Memory B cell (primary cell): ENCODE data around the gene RAET1E.
A peak's percentile ranks its signal among the peaks of the same experiment; 100 is the strongest.
"Not testable (repeated sequence)": the region's sequence is repeated elsewhere in the genome, so short reads cannot be mapped to it uniquely, and the experiment has no call there.

Experiments
- ATAC-seq: fragments of 150-1000 bp; cut with Tn5 transposase; 2 replicates; pipeline ENCODE4 v1.10.0; 2021; ENCODE audit warnings: low read depth, mild to moderate bottlenecking, moderate library complexity
- DNase-seq, 2 donors: peaks; one replicate each; pipeline ENCODE4 v3.0.0; 2022; ENCODE audit warnings: low spot score in 2 of 2
- H3K27ac Mint-ChIP-seq: one replicate; pipeline ENCODE4 v1.8.0; 2022; ENCODE audit warnings: mild to moderate bottlenecking, moderate library complexity, mixed read lengths
- H3K27me3 Mint-ChIP-seq: one replicate; pipeline ENCODE4 v1.8.0; 2022; ENCODE audit warnings: mixed read lengths
- H3K36me3 Mint-ChIP-seq: one replicate; pipeline ENCODE4 v1.8.0; 2022; ENCODE audit warnings: mild to moderate bottlenecking, mixed read lengths
- H3K4me1 Mint-ChIP-seq: one replicate; pipeline ENCODE4 v1.8.0; 2022; ENCODE audit warnings: mixed read lengths
- H3K4me3 Mint-ChIP-seq: one replicate; pipeline ENCODE4 v1.8.0; 2022; ENCODE audit warnings: mild to moderate bottlenecking, moderate library complexity, mixed read lengths
- H3K9me3 Mint-ChIP-seq: one replicate; pipeline ENCODE4 v1.8.0; 2022; ENCODE audit warnings: mixed read lengths

The RAET1E gene

DNA sequence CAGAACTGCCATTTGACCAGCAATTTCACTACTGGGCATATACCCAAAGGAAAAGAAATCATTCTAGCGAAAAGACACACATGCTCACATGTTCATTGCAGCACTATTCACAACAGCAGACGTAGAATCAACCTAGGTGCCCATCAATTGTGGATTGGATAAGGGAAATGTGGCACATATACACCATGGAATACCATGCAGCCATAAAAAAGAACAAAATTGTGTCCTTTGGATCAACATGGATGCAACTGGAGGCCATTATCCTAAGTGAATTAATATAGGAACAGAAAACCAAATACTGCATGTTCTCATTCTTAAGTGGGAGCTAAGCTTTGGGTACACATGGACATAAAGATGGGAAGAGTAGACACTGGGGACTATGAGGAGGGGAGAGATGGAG, 16.1 kb downstream of the RAET1E start:
- Mint-ChIP-seq H3K4me3 (no peak overlapping the region), H3K27ac (no peak overlapping the region), H3K36me3 (no peaks in the 10 kb centered on the region), H3K27me3 (peaks cover 22% of the 10 kb centered on the region), H3K9me3 (no peaks in the 10 kb centered on the region), H3K4me1 (no peaks in the 10 kb centered on the region)
- DNase-seq (no peak), ATAC-seq (no peak)

DNA sequence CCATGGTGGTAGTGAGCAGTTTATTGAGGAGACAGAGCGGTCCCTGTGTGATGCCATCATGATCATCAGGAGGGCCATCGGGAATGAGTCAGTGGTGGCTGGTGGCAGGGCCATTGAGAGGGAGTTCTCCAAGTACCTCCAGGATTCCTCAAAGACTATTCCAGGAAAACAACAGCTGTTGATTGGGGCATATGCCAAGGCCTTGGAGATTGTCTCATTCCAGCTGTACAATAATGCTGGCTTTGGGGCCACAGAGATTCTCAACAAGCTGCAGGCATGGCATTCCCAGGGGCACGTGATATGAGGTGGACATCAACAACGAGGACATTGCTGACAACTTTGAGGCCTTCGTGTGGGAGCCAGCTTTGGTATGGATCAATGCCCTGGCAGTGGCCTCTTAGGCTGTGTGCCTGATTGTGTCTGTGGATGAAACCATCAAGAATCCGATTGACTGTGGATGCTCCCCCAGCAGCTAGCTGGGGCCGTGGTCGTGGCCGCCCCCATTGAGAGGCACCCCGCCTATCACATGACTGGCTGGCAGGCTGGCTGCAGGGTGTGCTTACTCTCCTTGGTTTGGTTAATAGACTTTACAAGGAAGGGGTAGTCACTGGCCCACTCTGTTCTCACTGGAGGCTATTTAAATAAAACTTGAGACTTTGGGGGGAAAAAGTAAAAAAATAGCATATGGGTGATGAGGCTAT, 16.7 kb downstream of the RAET1E start:
- Mint-ChIP-seq H3K36me3 (no peaks in the 10 kb centered on the region), H3K9me3 (no peaks in the 10 kb centered on the region), H3K27me3 (peaks cover 22% of the 10 kb centered on the region), H3K27ac (no peak overlapping the region), H3K4me1 (no peaks in the 10 kb centered on the region), H3K4me3 (no peak overlapping the region)
- no peak for DNase-seq
- no peak for ATAC-seq

DNA sequence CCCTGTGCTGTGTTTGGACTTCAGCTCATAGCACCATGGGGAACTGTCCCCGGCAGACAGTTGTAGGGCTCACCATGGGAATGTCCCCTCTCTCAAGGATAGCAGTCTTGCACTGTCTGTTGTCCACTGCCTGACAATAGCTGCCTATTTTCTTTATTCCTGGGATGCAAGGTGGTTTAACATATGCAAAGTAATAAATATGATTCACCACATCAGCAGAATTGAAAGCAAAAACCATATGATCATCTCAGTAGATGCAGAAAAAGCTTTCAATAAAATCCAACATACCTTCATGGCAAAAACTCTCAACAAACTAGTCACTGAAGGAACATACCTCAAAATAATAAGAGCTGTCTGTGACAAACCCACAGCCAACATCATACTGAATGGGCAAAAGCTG, 20.3 kb downstream of the RAET1E start:
- Mint-ChIP-seq H3K4me3 (no peak overlapping the region), H3K9me3 (no peaks in the 10 kb centered on the region), H3K4me1 (no peaks in the 10 kb centered on the region), H3K36me3 (no peaks in the 10 kb centered on the region), H3K27me3 (peaks cover 27% of the 10 kb centered on the region), H3K27ac (no peak overlapping the region)
- DNase-seq (no peak), ATAC-seq (no peak)

DNA sequence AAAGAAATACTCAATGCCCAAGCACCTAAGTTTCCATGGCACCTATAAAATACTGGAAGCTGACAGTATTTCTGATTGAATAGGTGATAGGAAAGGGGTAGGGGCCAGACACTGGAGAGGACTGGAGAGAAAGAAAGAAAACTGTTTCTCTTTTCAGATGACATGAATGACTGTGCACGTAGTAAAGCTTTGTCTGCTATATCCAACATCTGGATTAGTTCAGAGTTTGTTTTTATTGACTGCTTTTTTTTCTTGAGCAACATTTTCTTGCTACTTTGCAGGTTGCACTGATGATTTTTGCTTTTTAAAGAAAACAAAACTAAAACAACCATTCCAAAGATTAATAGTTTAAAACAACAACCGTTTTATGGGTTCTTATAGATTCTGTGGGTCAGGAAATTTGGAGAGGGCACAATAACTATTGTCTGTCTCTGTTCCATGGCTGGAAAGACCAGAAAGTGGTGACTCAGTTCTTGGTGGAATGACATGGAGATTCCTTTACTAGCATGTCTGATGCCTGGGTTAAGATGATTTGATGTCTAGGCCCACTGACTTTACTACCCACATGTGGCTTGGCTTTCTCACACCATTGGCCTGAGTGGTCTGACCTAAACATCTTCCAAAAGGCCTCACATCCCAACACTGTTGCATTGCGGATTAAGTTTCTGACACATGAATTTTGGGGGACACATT, 21.5 kb downstream of the RAET1E start:
- Mint-ChIP-seq H3K27ac (no peak overlapping the region), H3K4me3 (no peak overlapping the region), H3K4me1 (no peaks in the 10 kb centered on the region), H3K36me3 (no peaks in the 10 kb centered on the region), H3K9me3 (no peaks in the 10 kb centered on the region), H3K27me3 (peaks cover 26% of the 10 kb centered on the region)
- ATAC-seq, result no peak
- no peak for DNase-seq

DNA sequence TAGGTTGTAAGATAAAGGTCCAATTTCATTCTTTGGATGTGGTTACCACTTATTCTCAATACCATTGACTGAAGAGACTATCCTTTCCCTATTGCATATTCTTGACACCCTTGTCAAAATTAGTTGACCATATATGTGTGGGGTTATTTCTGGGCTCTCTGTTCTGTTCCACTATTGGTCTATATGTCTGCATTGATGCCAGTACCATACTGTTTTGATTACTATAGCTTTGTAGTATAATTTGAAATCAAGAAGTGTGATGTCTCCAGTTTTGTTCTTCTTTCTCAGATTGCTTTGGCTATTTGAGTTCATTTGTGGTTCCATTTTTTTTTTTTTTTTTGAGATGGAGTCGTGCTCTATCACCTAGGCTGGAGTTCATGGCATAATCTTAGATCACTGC, 25.7 kb downstream of the RAET1E start:
- Mint-ChIP-seq H3K4me3 (no peak overlapping the region), H3K36me3 (no peaks in the 10 kb centered on the region), H3K4me1 (peaks cover 3% of the 10 kb centered on the region), H3K9me3 (no peaks in the 10 kb centered on the region), H3K27ac (no peak overlapping the region), H3K27me3 (peaks cover 10% of the 10 kb centered on the region)
- ATAC-seq (no peak), DNase-seq (no peak)

DNA sequence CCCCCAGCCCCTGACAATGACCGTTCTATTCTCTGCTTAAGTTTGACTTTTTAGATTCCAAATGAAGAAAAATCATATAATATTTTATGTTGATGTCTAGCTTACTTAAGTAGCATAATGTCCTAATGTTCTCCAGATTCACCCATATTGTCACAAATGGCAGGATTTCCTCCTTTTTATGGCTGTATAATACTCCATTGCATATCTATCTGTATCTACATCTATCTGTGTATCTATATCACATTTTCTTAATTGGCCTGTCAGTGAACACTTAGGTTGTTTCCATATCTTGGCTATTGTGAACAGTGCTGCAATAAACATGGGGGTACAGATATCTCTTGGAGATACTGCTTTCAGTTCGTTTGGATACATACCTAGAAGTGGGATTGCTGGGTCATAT, 26.7 kb downstream of the RAET1E start:
- peaks cover 7% of the 10 kb centered on the region for H3K27me3 Mint-ChIP-seq

DNA sequence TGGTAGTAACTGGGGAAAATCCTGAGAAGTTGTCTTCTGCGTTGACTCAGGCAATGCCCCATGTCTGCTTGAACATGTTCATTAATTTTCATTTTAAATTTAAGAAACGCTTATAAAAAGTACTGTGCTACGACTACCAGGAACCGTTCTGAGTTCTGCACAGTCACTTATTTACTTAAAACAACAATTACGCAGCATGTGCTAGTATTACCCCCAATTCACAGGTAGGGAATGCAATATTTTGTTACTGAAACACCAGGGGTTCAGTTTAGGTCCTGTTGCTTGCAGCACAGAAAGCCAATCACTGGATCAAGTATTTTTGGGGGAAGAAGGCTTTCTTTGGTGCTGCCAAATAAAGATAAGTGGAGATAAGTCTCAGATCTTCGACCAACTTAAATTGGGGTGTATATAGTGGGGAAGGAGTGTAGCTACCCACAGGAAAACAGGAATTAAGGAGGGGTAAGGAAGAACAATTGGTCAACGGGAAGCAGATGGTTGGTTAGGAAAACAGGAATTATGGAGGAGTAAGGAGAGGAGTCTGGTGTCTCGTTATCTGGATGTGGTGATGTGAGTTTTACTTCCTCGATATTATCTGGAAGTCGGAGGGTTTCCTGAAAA, 28.5 kb downstream of the RAET1E start:
- Mint-ChIP-seq H3K4me1 (peaks cover 3% of the 10 kb centered on the region), H3K27ac (no peak overlapping the region), H3K27me3 (peaks cover 3% of the 10 kb centered on the region), H3K36me3 (no peaks in the 10 kb centered on the region), H3K9me3 (no peaks in the 10 kb centered on the region), H3K4me3 (no peak overlapping the region)
- ATAC-seq (no peak), DNase-seq (no peak)

More for the DNA sequence above, 26.7 kb downstream of the RAET1E start:
- no peak for ATAC-seq
- Mint-ChIP-seq H3K4me1 (peaks cover 3% of the 10 kb centered on the region), H3K9me3 (no peaks in the 10 kb centered on the region), H3K4me3 (no peak overlapping the region), H3K27ac (no peak overlapping the region), H3K36me3 (no peaks in the 10 kb centered on the region)
- DNase-seq, result no peak

DNA sequence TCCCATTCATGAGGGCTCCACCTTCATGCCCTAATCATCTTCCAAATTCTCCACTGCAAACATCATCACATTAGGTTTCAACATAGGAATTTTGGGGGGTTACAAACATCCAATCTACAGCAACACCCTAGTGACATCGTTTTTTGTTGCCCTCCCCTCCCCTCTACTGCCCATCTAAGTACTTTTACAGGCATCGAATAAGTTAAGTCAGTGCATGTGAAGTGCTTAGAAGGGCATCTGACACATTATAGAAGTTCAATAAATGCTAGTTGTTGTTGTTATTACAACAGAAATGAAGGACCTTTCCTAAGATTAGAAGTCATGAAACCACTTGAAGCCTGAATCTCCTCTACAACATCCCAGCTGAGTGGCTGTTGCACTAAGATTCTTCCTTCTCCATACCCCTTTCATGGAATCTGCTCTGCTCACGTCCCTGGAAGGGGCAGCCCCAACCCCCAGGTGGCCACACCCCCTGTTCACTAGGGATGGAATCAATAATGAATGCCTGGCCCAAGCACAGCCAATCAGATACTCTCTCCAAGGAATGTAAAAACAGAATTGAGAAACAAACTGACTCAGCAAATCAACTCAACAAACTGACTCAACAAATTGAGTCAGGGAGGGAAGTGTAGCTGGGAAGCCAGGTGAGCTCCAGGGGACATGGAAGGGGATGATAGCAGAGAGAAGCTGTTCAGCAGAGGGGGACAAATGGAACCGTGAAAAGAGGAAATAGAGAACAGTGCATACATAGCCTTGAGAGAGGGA, 29.9 kb downstream of the RAET1E start:
- Mint-ChIP-seq H3K27ac (no peak overlapping the region), H3K9me3 (no peaks in the 10 kb centered on the region), H3K4me3 (no peak overlapping the region), H3K36me3 (no peaks in the 10 kb centered on the region), H3K27me3 (no peaks in the 10 kb centered on the region), H3K4me1 (peaks cover 4% of the 10 kb centered on the region)
- ATAC-seq (no peak), DNase-seq (no peak)

DNA sequence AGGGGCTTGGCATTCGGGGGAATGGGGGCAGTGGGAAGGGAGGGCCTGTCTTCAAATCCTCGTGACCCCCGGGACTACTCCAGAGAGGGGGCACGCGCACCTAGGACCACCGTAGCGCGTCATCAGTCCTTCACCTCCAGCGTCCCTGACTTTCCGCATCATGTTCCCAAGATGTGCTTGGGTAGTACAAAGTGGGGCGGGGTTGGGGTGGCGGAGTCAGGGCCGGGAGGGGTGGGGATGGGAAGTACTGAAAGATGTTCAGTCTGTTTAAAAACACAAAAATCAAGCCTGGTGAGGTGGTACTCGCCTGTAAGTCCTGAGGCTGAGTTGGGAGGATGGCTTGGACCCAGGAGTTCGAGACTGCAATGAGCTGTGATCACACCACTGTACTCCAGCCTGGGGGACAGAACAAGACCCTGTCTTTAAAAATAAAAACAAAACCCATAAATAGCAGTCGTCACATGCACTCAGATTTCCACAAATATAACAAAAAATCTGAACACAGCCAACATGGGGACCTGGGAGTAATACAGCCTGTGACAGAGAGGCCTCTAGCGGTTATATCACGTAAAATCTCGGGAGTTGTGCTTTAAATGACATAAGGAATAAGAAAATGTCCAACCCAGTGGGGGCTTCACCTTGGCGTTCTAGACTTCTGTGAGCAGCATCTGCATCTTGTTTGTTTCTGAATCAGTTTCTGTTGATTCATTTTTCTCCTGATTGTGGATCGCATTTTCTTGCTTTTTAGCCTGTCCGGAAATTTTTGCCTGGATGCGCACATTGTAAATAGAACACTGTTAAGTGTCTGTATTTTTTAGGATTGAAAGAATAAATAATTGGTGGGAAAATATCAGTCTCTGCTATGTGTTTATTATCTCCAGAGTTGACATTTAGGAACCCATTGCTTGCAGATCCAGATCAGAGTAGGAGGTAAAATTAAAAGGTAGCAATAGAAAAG, 33.1 kb downstream of the RAET1E start:
- no peaks in the 10 kb centered on the region for H3K9me3 Mint-ChIP-seq
- ATAC-seq, result peak; percentile 28
- peaks cover 6% of the 10 kb centered on the region for H3K4me1 Mint-ChIP-seq
- no peaks in the 10 kb centered on the region for H3K36me3 Mint-ChIP-seq
- peaks cover 10% of the 10 kb centered on the region for H3K27me3 Mint-ChIP-seq
- DNase-seq, result peak; percentile 22 to 50
- H3K4me3 Mint-ChIP-seq, result peak overlapping the region; percentile 79
- H3K27ac Mint-ChIP-seq, result peak overlapping the region; percentile 28

DNA sequence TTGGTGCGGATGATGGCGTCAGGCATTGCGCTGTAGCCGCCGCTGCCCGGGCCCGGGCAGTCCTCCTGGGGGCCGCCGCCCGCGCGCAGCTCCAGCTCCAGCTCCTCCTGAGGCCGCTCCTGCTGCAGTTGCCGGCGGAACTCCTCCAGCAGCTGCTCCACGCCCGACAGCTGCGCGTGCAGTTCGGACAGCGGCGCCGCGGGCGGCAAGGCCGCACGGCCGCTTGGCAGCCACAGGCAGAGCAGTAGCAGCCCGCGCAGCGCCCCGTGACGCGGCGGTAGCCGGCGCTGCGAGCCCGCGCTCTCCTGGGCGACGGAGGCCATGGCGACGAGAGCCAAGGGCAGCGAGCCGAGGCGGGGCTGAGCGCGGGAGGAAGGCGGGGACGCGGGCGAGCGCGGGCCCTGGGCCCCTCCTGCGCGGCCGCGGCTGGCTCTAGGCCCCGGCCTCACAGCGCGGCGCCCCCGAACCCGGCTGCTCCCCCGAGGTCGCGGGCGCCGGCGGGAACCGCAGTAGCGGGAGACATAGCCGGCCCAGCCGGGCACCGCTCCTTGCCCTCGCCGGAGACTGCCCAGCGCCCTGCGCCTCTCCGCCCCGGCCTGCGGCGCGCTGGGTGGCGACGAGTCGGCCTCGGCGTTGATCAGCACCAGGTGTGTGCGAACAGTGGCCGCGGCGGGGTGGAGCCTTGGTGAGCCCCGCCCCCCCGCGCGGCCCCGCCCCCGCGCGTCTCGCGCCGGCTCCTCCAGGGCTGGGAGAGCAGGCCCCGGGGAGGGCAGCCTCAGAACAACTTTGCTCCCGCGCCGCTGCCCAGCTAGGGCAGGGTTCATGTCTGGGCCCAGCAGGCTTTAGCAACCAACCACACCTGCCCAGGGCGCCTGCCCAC, 34.0 kb downstream of the RAET1E start, which contains the start of gene LRP11:
Gene LRP11 (minus strand): TSS at position 662 of the 880 bp plus-strand sequence. CDS start 339 bp downstream, at position 323.
- H3K27me3 Mint-ChIP-seq, result peaks cover 10% of the 10 kb centered on the region
- ATAC-seq, result peak; percentile 84
- peak; percentile 82 to 84 for DNase-seq
- H3K9me3 Mint-ChIP-seq, result no peaks in the 10 kb centered on the region
- H3K36me3 Mint-ChIP-seq, result no peaks in the 10 kb centered on the region
- H3K27ac Mint-ChIP-seq, result peak within 1 kb of the TSS; percentile 28
- peak within 1 kb of the TSS; percentile 79 for H3K4me3 Mint-ChIP-seq
- peaks cover 6% of the 10 kb centered on the region for H3K4me1 Mint-ChIP-seq

DNA sequence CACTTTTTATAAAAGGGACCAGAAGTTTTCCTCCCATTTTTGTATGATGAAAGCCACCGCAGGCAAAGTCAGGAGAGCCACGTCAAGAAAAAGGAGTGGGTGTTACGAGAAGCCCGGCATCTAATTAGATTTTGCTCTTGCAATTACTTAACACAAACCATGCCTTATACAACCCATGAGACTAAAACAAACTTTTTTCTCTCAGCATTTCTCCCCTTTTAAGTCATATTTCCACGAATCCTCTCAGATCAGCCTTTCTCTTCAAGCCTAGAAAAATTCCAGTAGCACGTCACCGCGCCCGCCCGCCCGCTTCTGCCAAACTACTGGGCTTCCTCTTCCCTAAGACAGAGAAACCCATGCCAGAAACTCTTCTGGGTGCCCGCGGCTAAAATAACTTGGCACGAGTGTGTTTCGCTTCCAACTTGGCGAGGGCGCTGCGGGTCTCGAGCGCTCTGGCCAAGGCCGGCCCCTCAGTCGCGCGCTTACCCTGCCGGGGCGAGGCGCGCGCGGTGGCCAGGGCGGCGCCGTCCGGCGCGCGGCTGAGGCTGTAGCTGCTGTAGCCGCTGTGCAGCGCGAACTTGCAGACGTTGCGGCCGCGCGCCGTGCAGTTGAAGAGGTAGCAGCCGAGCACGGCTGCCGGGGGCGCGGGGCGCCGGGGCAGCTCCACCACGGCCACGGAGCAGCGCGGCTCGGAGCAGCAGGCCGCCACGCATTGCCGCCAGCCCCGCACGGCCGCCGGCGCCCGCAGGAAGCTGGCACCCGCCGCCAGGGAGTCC, 34.8 kb downstream of the RAET1E start:
- ATAC-seq (peak; percentile 20), DNase-seq (peak in 1 of 2 donors; percentile 32)
- Mint-ChIP-seq H3K4me1 (peaks cover 3% of the 10 kb centered on the region), H3K36me3 (no peaks in the 10 kb centered on the region), H3K27ac (no peak overlapping the region), H3K9me3 (no peaks in the 10 kb centered on the region), H3K4me3 (peak overlapping the region; percentile 63), H3K27me3 (peaks cover 10% of the 10 kb centered on the region)

DNA sequence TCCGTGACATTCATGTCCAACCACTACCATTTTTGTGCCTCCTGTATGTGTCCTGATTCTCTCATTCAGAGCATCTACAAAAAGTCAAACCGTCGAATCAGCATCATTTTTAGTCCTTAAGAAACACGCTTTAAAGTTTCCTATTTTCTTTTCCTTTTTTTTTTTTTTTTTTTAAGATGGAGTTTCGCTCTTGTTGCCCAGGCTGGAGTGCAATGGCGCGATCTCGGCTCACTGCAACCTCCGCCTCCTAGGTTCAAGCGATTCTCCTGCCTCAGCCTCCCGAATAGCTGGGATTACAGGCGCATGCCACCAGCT, 35.5 kb downstream of the RAET1E start:
- H3K36me3 Mint-ChIP-seq, H3K27ac Mint-ChIP-seq, ATAC-seq, H3K4me1 Mint-ChIP-seq, H3K27me3 Mint-ChIP-seq, H3K9me3 Mint-ChIP-seq, DNase-seq: not testable (repeated sequence)
- peak overlapping the region; percentile 45 for H3K4me3 Mint-ChIP-seq
